Right renal cortex interstitium (tissue), 3 donors: Measurements from ENCODE around the gene STAP2. TPM values are rescaled to one million over a fixed set of nuclear protein-coding genes. Genes with fewer than 3 reads are reported as not detected.
"Not testable (repeated sequence)": the region's sequence is repeated elsewhere in the genome, so short reads cannot be mapped to it uniquely, and the experiment has no call there.

Experiments used
- DNase-seq, 3 donors: peaks; one replicate each; pipeline ENCODE4 v3.0.0-alpha.2; 2013; ENCODE audit warnings: low read depth in 3 of 3, low spot score in 2 of 3
- polyA plus RNA-seq, 3 donors: library from polyadenylated mRNA; unstranded; fragments of 120-200 nt; gene quantifications; one replicate each; pipeline ENCODE4 v1.2.1, GENCODE V29; 2013; ENCODE audit not compliant: insufficient read length in 3 of 3

STAP2 gene
- polyA plus RNA-seq, 3 donors, result 22.6 to 30.0 (median 24.5) TPM

DNA sequence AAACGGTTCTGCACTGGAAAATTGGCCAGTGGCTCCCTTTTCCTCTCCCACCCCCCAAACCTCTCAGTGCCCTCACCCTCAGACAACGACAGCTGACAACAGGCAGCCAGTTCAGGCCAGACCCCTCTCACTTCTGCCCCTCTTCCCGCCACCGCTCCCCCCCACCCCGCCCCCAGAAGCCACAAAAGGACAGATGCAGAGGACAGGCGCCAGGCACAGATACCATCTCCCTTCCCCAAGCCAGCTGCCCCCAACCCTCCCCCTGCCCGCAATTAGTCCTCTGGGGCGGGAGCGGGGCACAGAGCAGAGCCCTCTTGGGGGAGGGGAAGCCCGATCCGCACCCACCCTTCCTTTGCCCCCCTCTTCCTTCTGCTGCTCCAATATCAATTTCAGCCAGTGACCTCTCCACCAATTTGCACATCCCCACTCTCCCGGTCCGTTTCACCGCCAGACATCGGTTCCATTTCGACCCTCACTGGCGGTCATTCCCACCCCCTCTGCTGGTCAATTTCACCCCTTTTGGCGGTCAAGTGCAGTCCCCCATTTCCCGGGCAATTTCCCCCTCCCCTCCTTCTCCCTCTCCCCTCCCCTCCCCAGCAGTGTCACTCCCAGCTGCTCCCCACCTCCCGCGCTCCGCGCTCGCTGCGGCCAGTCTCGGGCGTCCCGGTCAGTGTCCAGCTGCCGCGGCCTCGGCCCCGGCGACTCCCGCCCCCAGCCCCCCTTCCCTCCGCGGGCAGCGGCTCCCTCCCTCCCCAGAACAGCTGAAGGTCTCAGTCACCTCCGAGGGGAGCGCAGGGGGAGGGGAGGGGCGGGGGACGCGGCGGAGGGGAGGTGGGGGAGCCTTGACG is 60.0 kb downstream of the STAP2 start, which contains the start of gene SHD:
TSS of gene SHD (plus strand) at position 848 of the 848 bp plus-strand sequence. CDS start 798 bp downstream, outside the sequence.
- DNase-seq, result no peak

GRCh38 chr19:4278010-4278409 is 60.6 kb downstream of the STAP2 start:
- no peak for DNase-seq

DNA sequence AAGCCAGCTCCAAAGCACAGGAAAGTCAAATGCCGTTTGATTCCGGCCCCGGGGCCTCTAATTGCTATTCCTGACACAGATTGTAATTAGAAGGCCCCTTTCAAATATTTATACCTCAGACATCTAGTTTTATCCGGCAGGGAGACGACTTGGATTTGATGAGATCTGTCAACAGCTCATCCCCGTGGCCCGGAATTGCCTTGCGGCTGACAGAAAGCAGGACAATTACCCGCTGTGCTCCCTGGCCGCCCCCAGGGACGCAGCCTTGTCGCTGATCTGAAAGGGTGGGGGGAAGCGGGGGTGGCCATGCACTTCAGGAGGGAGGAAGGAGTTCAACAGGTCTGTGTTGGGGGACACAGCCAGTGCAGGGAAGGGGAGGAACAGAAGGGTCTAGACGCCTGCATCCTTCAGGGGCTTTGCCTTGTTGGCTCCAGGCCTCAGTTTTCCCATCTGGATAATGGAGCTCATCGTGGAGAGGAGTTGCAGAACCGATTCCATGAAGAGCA is 61.4 kb downstream of the STAP2 start:
- no peak for DNase-seq

GRCh38 chr19:4274321-4274686 is 64.3 kb downstream of the STAP2 start:
- DNase-seq, result not testable (repeated sequence)

Other genes with a start within 250 kb of the STAP2 start
- 10 to 100 TPM; 77.1 to 97.2 (median 79.0) TPM for gene MAP2K2, start 214.7 kb downstream of the STAP2 start, polyA plus RNA-seq
- 1 to 10 TPM in 2 of 3 donors, under 1 TPM in 1; 1.00 to 1.5 (median 1.5) TPM for gene CREB3L3, start 185.2 kb downstream of the STAP2 start, polyA plus RNA-seq
- 10 to 100 TPM; 12.8 to 14.6 (median 14.0) TPM for gene SIRT6, start 156.3 kb downstream of the STAP2 start, polyA plus RNA-seq
- 1 to 10 TPM in 1 of 3 donors, under 1 TPM in 2; 0.65 to 1.1 (median 0.76) TPM for gene ANKRD24, start 156.1 kb downstream of the STAP2 start, polyA plus RNA-seq
- under 1 TPM; 0.40 to 0.56 (median 0.49) TPM for gene EBI3, start 109.3 kb downstream of the STAP2 start, polyA plus RNA-seq
- 10 to 100 TPM; 21.3 to 22.1 (median 22.0) TPM for gene YJU2, start 91.7 kb downstream of the STAP2 start, polyA plus RNA-seq
- gene SHD, start 59.6 kb downstream of the STAP2 start, polyA plus RNA-seq, result 1 to 10 TPM; 1.3 to 1.6 (median 1.3) TPM
- under 1 TPM in 2 of 3 donors, not detected in 1; 0.14 to 0.28 TPM for gene TMIGD2, start 36.4 kb downstream of the STAP2 start, polyA plus RNA-seq
- gene FSD1, start 34.2 kb downstream of the STAP2 start, polyA plus RNA-seq, result 1 to 10 TPM; 4.3 to 5.4 (median 5.0) TPM
- gene MPND, start 4.7 kb upstream of the STAP2 start, polyA plus RNA-seq, result 10 to 100 TPM; 21.0 to 24.9 (median 24.4) TPM
- gene SH3GL1, start 61.7 kb upstream of the STAP2 start, polyA plus RNA-seq, result 10 to 100 TPM; 50.8 to 62.5 (median 50.9) TPM
- 10 to 100 TPM; 21.3 to 26.1 (median 21.3) TPM for gene CHAF1A, start 63.8 kb upstream of the STAP2 start, polyA plus RNA-seq
- gene UBXN6, start 119.0 kb upstream of the STAP2 start, polyA plus RNA-seq, result 10 to 100 TPM; 75.7 to 95.3 (median 87.0) TPM
- 10 to 100 TPM; 58.9 to 66.0 (median 62.3) TPM for gene HDGFL2, start 133.5 kb upstream of the STAP2 start, polyA plus RNA-seq
- gene PLIN4, start 179.7 kb upstream of the STAP2 start, polyA plus RNA-seq, result under 1 TPM; 0.37 to 0.59 (median 0.57) TPM
- 1 to 10 TPM; 2.3 to 3.2 (median 2.3) TPM for gene PLIN5, start 196.4 kb upstream of the STAP2 start, polyA plus RNA-seq
- gene LRG1, start 201.2 kb upstream of the STAP2 start, polyA plus RNA-seq, result under 1 TPM; 0.44 to 0.65 (median 0.57) TPM
- gene SEMA6B, start 220.9 kb upstream of the STAP2 start, polyA plus RNA-seq, result 1 to 10 TPM; 1.7 to 2.7 (median 2.2) TPM